ENCODE measurements around the gene CDK9.

GRCh38 chr9:127818574-127818973 is 32.7 kb downstream of the CDK9 start:
- TF ChIP-seq CTCF (IDR thresholded peaks at IDR 0.05) (no peak), ZFX (IDR thresholded peaks at IDR 0.05; ENCODE audit: borderline replicate concordance) (no peak)
